IPS DF 19.7 (cell line): ENCODE results near the gene ARFGEF3.

ENCODE experiments used
- DNase-seq: peaks from one replicate; pipeline ENCODE4 v3.0.0-alpha.2; 2013; ENCODE audit warnings: low read depth, low spot score

The ARFGEF3 gene

DNA sequence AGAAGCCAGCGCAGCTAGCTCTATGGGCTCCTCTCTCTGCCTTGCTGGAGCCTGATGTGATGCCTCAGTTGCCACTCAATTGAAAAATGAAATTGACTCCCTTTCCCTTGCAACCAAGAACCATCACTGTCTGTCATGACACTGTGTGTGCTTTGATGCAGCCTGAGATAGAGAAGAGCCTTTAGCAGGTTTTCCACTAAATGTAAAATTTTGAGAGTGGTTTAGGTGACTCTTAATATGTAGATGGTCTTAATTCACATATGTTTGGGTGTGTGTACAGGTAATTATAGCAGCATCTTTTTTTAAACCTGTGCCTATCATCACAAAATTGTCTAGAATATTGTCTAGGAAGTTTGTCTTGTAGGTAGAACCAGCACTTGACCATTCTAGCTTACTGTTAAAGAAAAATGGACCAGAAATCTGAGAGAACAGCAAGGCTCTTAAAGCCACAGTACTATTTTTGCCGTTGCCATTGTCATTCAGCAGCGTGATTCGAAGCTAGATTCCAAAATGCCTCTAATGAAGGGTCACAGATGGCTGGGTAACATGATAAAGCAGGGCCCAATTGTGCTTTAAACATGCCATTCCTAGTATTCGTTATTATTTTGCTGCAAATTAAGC lies 1.3 kb downstream of the ARFGEF3 start:
- no peak for DNase-seq

DNA sequence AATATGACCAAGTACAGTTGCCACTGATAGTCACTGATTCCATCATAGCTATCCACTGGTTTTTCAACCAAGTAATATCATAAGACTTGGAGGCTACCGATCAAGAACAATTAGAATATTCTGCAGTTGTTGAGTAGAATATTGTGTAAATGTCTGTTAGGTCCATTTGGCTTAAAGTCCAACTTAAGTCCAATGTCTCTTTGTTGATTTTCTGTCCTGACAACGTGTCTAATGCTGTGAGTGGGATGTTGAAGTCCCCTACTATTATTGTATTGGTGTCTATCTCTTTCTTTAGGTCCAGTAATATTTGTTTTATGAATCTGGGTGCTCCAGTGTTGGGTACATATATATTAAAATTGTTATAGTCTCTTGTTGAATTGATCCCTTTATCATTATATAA lies 13.9 kb downstream of the ARFGEF3 start:
- DNase-seq: no peak

DNA sequence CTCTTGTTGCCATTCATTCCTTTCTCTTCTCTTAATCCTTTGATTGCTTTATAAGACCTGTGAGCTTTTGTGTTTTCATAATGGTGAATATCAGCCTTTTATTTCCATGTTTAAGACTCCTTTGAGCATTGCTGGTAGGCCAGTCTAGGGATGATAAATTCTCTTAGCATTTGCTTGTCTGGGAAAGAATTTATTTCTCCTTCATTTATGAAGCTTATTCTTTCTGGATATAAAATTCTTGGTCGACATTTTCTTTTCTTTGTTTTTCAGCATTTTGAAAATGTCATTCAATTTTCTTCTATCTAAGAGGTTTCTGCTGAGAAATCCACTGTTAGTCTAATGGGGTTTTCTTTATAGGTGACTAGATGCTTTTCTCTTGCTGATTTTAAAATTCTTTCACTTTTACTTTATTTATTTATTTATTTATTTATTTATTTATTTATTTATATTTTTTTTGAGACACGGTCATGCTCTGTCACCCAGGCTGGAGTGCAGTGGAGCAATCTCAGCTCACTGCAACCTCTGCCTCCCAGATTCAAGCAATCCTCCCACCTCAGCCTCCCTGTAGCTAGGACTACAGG lies 15.0 kb downstream of the ARFGEF3 start:
- DNase-seq: no peak

DNA sequence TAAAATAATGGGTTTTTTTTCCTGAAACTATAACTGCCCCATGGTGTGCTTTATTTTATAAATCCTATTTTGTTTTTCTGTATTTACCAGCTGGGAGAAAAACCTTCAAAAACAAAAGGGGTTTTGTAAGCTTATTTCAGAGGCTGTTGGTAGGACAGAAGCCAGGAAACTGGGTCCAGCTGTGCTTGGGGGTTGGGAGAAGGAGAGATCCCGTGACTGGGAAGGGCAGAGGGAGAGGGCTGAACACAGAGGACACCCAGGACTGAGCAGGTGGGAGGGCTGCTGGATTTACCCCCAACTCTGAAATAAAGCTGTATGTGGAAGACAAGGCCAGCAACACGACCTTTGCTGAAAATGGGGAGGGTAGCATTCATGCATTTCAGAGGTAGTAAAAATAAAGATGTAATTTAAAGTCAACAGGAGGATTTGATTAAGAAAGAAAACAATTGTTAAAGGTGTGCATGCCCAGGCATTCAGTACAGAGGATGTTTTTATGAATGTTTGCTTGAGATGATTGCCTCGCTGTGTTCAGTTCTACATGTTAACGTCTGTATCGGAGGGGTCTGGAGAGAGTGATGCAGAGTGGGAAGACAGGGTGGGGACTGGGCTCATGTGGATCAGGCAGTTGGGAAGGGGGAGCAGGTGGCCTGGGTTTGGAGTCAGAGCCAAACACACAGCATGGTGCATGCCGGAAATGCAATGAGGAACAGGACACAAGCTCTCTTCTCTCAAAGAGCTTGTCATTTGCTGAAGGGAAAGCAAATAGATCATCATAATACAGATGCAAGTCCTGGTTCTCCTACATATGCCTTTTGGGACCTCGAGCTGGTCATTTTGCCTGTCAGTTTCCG lies 21.4 kb downstream of the ARFGEF3 start:
- DNase-seq: no peak

DNA sequence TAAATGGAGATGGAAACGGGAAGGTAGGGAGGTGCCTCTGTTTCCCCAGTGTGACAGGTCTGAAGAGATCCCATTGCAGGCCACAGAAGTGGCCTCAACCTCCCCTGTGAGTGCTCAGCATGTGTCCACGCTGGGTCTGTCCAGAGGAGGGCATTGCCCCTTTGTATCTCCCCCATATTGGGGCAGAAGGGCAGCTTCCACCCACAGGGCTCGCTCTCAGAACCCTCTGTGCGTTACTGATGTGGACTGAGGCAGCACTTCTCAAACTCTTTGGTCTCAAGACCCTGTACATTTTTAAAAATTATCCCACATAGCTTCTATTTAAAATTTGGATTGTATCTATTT lies 22.0 kb downstream of the ARFGEF3 start:
- no peak for DNase-seq

DNA sequence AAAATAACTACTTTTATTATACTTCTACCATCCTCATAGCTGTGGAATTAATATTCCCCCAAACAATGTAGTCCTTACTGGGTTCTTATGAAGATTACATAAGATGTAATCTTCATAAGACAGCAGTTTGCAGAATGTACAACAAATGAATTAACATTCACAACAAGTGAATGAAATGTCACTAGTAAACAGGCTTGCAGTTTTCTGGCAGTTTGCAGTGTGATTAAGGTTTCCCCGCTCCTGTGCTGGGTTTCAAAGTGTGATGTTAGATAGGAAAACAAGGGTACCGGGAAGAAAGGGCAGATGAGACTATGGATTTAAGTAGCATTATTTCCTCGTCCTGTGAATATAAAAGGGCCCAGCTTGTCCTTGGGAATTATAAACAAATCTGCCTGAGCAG lies 22.5 kb downstream of the ARFGEF3 start:
- DNase-seq: no peak

DNA sequence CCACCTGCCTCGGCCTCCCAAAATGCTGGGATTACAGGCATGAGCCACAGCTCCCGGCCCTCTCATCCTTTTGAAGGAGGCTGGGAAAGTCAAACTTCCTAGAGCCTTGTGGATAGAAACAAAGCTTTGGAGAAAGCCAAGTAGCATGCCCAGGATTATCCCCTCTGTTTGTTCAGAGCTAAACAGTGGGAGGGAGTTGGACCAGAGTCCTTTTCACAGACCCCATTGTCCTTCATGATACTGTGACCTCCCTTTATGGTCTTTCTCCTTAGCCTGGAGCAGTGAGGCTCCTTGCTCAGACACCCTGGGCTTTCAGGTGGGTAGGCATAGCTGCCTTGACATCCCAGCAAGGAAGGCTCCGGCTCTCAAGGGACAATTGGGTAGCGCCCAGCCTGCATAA lies 25.4 kb downstream of the ARFGEF3 start:
- no peak for DNase-seq

DNA sequence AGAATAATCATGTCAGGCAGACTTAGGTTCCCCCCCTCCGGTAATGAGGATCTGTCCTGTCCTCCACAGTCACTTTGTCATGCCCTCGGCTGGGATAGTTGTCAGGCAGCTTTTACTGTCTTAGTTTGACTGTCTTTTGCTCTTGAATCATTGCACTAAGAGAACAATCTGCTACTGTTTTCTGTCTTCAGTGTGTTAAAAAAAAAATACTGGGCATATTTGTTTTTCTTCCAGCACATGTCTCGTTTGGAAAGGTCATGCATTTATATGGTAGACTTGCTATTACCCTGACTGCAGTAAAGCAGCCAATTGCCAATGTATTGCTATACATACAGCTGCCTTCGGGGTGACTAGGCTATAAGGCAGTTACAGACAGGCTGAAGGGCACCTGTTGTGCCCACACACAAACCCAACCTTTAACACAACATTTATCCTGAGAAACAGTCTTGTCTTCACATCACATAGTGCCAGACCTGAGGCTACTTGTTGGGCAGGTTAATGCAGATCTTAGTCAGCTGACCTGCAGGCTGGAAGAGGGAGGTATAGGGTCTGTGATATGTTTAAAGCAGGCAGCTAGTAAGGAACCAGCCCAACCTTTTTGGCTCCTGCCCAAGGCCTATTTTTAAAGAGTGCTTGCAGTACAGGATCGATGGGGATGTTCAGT lies 26.7 kb downstream of the ARFGEF3 start:
- DNase-seq: no peak

DNA sequence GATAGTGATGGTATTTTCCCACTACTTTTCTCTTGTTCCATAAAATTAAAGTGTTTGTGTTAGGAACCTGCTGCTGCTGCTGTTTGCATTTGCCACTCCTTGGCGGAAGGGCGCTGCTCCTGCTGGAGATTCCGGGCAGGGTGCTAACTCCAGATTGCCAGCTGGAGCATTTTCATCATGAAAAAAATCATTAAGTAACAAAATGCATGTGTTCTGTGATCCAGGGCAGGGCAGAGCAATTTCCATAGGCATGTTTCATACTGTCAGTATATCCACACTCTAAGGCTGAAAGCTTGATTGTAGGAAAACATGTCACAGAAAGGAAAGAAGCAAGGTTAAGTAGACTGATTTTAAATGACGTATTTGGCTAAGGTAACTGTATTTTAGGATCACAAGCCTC lies 32.5 kb downstream of the ARFGEF3 start:
- no peak for DNase-seq

DNA sequence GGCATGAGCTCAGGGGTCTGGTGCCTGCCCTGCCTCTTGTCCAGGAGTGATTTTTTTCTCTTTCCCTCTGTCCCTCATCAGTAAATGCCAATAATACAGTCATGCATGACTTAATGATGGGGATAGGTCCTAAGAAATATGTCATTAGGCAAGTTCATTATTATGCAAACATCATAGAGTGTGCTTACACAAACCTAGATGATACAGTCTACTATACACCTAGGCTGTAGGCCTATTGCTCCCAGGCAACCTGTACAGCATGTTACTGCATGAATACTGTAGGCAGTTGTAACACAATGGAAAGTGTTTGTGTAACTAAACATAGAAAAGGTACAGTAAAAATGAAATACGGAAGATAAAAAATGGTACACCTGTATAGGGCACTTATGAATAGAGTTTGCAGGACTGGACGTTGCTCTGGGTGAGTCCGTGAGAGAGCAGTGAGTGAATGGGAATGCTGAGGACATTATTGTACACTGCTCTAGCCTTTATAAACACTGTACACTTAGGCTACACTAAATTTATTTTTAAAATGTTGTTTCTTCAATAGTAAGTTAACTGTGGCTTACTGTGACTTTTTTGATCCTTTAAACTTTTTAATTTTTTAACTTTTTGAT lies 34.5 kb downstream of the ARFGEF3 start:
- no peak for DNase-seq

DNA sequence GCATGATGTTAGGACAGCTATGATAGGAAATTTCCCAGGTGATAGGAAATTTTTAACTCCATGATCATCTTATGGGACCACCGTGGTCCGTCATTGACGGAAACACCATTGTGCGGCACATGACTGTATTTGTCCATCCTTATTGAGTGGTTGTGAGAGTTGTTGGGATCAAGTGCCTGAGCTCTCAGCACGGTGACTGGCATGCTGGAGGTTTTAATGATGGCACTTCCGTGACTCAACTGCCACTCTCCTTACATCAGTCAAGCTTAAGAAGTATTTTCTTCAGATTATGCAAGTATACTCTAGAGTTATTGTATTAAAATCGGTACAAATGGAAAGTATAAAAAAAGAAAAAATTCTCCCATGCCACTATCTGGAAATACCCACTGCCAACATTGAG lies 35.8 kb downstream of the ARFGEF3 start:
- DNase-seq: no peak

DNA sequence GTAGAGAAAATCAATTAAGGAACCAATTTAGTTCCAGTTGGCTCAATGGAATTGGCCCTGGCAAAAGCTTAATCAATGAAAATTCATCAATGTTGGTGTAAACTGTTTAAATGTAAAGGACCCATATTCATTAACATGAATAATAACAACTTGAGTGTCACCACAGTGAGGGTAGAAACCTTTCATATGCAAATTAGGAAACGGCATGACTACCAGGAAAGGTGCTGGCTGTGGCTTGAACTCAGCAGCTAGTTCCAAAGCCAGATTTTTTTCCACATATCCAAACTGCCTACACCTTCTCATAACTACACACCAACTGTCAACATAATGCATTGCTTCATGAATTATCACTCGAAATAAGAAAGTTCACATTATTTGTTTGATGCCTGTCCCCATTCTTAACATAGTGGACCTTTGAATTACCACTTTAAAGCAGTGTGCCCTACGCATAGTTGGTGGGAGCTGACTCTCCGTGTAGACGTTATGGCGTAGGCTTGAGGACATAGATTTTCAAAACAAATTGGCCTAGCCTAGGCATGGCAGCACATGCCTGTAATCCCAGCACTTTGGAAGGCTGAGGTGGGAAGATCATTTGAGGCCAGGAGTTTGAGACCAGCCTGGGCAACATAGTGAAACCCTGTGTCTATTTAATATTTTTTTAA lies 36.8 kb downstream of the ARFGEF3 start:
- no peak for DNase-seq

DNA sequence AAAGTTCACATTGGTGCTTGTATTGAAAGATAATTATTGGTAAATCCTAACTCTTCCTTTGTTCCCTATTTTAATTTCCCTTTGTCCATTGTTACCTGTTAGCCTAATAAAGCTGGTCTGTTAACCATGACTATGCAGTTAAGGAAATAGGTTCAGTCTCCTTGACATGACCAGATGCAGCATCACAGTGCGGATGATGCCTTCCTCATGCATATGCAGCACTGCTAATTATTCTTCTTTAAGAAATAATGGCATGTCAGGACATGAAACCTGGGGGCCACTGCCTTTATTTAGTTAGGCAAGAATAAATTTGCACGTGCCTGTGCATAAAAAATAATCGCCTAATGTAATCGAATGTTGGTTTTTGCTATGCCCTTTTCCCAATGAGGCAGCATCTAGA lies 40.1 kb downstream of the ARFGEF3 start:
- DNase-seq: no peak

DNA sequence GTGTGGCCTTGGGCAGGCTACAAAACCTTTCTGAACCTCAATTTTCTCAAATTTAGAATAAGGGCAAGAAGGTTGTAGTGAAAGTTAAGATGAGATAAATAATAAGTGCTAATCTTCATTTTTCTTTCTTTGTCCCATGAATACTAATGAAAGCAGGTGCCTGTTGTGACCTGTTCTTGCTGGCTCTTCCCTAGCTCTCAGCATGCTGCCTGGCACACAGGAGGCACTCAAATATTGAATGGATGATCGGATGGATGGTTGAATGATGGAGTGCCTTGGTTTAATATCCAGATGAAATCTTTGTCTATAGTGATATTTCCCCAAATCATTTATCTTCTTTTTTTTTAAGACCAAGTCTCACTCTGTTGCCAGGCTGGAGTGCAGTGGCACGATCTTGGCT lies 41.6 kb downstream of the ARFGEF3 start:
- no peak for DNase-seq

DNA sequence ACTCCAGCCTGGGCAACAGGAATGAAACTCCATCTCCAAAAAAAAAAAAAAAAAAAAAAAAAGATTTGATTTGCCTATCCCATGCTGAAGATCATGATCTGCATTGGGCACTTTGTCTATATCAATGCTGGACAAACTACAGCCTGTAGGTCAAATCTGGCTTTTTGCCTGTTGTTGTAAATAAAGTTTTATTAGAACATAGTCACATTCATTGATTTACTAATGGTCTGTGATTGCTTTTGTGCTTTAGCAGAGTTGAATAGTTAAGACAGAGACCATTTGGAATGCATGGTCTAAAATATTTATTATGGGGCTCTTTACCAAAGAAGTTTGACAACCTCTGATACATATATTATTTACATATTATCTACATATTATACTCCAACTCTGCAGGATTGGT lies 42.6 kb downstream of the ARFGEF3 start:
- DNase-seq: no peak

DNA sequence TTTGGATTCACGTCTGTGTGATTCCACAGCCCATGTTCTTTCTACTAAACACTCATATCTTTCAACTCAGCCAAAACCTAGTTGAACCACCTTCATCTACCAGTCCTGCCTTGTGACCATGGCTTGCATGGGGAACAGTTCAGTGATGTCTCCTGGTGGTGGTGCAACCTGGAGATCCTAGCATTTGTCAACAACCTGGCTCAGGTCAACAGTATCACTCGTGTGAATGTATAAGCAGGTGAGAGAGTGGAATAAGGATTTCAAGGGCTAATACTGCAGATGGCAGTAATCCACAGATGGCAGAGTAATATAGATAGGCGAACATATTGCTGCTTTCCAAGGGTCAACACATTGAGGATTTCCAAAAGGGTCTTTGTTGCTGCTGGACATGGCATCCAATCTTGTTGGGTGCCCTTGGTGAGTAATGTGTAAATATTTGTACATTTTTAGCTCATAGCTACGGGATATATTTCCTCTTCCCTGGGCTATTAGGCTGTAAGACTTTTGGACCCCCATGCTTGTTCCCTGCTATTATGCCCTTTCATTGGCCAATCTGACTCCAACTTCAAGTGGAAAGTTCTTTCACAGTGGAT lies 43.1 kb downstream of the ARFGEF3 start:
- DNase-seq: no peak

DNA sequence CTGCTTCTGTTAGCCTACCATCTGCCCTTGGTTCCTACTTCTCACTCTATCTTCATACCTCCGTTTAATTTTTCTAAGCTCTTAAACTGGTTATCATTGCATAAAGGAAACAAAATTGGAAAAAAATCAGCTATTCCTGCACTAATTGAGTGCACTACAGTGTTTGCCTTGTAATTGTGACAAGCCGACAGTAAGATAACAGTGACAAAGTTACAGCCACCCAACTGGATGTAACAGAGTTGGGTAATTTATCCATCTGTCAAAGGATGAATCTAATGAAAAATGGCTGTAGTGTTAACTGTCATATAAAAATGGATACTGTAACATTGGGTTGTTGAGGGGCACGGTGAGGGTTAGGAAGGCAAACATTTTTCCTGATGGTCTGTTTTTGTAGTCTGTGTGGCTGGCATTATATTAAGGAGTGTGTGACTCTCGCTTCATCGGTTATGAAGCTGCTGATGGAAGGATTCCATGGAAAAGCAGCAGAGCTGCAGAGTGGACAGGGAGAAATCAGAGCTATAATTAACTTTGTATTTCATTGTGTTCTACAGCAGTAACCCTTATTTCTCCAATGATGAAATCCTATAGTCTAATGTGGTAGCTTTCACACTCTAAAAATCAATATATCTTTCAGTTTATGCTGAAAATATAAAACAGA lies 43.8 kb downstream of the ARFGEF3 start:
- no peak for DNase-seq

DNA sequence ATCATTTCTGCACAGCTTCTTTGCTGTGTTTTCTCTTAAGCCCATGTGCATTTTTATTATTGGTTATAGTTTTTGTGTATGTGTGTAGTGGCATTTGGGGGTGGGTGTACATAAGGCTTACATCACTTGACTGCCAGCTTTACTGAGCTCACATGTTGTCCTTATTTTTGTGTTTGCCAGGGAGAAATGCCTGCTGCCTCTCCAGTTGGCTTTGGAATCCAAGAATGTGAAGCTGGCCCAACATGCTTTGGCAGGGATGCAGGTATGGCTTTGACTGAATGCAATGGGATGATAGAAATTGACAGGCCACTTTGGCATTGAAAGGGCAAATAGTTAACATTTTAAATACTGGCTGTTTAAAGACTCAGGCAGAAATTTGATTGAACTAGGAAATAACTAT lies 45.1 kb downstream of the ARFGEF3 start:
- no peak for DNase-seq

DNA sequence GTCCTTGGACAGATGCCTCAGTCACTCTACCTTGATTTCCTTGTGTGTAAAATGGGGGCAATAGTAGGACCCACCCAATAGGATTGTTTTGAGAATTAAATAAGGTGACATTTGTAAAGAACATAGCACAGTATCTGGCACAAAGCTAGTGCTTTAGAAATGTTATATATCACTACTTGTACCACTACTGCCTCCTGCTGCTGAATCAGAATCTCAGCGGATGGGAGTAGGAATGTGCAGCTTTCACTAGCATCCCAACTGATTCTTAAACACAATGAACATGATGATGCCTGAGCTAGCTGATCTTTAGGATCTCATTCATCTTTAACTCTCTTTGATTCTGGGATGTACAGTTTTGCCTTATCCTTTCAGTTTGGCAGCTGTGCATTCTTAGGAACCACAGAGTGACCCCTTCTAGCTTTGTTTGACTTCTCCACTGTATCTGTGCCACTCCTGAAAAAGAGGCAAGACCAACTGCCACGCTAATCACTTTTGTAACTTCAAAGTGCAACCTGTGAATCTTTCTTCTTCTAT lies 49.4 kb downstream of the ARFGEF3 start:
- no peak for DNase-seq

DNA sequence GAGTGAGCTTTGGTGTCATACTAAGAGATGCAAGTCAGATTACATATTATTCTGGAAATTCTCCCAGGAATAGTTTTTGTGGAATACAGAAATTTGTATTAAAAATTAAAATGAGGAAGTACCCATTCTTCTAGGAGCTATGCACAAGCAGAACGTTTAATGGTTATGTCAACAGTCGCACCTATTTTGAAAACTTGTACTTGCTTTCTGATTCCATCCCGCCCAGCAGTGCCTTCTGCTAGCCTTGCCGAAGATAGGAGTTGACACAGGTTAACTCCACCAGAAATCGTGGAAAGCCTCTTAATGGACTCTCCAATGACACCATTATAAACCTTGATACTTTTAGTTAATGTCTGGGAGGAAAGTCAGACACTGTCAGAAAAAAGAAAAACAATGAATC lies 49.9 kb downstream of the ARFGEF3 start:
- no peak for DNase-seq
